GM13976 (cell line): ENCODE data around the gene POLR1A.

Experiments
- DNase-seq: peaks from one replicate; pipeline ENCODE4 v3.0.0; 2012; ENCODE audit warnings: low spot score
- CTCF ChIP-seq: IDR thresholded peaks from 2 replicates; pipeline ENCODE4 v1.5.1; 2012; ENCODE audit warnings: borderline replicate concordance, mild to moderate bottlenecking; ENCODE audit not compliant: insufficient read depth; ENCODE audit errors: extremely low read depth, missing control alignments, control extremely low read depth
- in situ Hi-C: fragments of 300-500 bp; cut with MboI; formaldehyde crosslinking; loops from one replicate; pipeline ENCODE4 v1.12.0; 2022; ENCODE audit warnings: low sequenced_read_pairs, mixed read lengths, inconsistent platforms; ENCODE audit not compliant: unreplicated experiment

Gene POLR1A

GRCh38 chr2:85981579-85982247 is 124.0 kb downstream of the POLR1A start:
- in situ Hi-C loops: no loop called here
- no peak for DNase-seq

GRCh38 chr2:85978883-85979780 is 126.6 kb downstream of the POLR1A start:
- in situ Hi-C loops: no loop called here
- TF ChIP-seq CTCF: no peak
- no peak for DNase-seq

More at GRCh38 chr2:85981579-85982247, 124.0 kb downstream of the POLR1A start:
- TF ChIP-seq CTCF: no peak

GRCh38 chr2:85976106-85976920 is 129.4 kb downstream of the POLR1A start:
- no peak for DNase-seq
- in situ Hi-C loops: no loop called here

GRCh38 chr2:85975581-85975980 is 130.1 kb downstream of the POLR1A start:
- in situ Hi-C loops: no loop called here
- no peak for DNase-seq
- no peak for TF ChIP-seq CTCF

More at GRCh38 chr2:85976106-85976920, 129.4 kb downstream of the POLR1A start:
- no peak for TF ChIP-seq CTCF

- no peak for TF ChIP-seq CTCF
- no peak for DNase-seq
- in situ Hi-C loops: no loop called here
Observed at GRCh38 chr2:85974390-85974789, 131.3 kb downstream of the POLR1A start.

GRCh38 chr2:85972355-85972754 is 133.3 kb downstream of the POLR1A start:
- TF ChIP-seq CTCF: no peak

More at GRCh38 chr2:85972355-85972754, 133.3 kb downstream of the POLR1A start:
- DNase-seq: no peak
- in situ Hi-C loops: no loop called here
